ENCODE results near the gene DAZ2.
"Not testable (repeated sequence)": the region's sequence is repeated elsewhere in the genome, so short reads cannot be mapped to it uniquely, and the experiment has no call there.

The DAZ2 gene, protein sequence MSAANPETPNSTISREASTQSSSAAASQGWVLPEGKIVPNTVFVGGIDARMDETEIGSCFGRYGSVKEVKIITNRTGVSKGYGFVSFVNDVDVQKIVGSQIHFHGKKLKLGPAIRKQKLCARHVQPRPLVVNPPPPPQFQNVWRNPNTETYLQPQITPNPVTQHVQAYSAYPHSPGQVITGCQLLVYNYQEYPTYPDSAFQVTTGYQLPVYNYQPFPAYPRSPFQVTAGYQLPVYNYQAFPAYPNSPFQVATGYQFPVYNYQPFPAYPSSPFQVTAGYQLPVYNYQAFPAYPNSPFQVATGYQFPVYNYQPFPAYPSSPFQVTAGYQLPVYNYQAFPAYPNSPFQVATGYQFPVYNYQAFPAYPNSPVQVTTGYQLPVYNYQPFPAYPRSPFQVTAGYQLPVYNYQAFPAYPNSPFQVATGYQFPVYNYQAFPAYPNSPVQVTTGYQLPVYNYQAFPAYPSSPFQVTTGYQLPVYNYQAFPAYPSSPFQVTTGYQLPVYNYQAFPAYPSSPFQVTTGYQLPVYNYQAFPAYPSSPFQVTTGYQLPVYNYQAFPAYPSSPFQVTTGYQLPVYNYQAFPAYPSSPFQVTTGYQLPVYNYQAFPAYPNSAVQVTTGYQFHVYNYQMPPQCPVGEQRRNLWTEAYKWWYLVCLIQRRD

DNA sequence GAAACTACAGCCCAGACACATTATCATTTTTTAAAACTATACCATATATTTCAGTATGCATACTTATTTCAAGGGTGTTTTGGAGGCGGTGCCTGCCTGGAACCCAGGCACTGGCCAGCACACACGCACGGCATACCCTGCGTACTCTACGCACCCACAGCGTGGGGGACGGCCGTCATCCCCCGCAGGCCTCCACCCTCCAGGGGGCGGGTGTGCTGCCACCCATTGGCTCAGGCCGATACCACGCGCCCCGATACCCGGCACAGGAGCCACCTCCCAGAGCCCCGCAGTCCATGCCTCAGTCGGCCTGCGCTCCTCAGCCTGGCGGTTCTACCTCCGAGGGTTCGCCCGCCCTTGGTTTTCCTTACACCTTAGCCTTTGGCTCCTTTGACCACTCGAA, at the start of gene DAZ2:
DAZ2 (plus strand) TSS at position 301 of the 400 bp plus-strand sequence. CDS start 208 bp downstream, outside the sequence.
- not testable (repeated sequence) for ATAC-seq (replicated peaks); H3K27me3 Mint-ChIP-seq; DNase-seq; H3K4me3 Mint-ChIP-seq; H3K36me3 Mint-ChIP-seq; H3K4me1 Mint-ChIP-seq; H3K27ac Mint-ChIP-seq; H3K9me3 Mint-ChIP-seq

DNA sequence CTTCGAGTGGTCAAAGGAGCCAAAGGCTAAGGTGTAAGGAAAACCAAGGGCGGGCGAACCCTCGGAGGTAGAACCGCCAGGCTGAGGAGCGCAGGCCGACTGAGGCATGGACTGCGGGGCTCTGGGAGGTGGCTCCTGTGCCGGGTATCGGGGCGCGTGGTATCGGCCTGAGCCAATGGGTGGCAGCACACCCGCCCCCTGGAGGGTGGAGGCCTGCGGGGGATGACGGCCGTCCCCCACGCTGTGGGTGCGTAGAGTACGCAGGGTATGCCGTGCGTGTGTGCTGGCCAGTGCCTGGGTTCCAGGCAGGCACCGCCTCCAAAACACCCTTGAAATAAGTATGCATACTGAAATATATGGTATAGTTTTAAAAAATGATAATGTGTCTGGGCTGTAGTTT, 20.4 kb upstream of the DAZ2 start, which contains the start of gene DAZ1:
DAZ1 (minus strand) TSS at position 101 of the 400 bp plus-strand sequence. CDS start 208 bp downstream, outside the sequence.
- H3K27ac Mint-ChIP-seq; H3K4me1 Mint-ChIP-seq; DNase-seq; H3K4me3 Mint-ChIP-seq; H3K27me3 Mint-ChIP-seq; H3K9me3 Mint-ChIP-seq; ATAC-seq (replicated peaks); H3K36me3 Mint-ChIP-seq: not testable (repeated sequence)

DNA sequence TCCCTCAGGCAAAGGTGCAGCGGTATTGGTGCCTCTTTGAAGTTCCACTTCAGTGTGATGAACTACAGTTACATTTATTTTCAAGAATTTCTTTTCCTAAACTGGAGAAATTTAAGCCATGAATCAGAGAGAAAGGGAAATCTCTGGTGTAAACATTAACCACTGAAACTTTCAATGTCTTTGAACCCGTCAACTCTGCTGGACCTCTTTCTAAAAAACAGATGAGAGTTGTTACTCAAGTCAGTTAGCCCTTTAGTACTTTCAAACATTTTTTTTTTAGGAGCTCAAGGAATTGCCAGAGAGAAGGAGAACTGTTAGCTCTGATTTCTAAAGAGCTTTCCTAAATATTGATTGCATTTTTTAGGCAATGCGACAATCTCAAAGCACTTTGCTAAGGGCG, 11.9 kb upstream of the DAZ2 start:
- H3K4me3 Mint-ChIP-seq; H3K27me3 Mint-ChIP-seq; ATAC-seq (replicated peaks); H3K9me3 Mint-ChIP-seq; DNase-seq; H3K4me1 Mint-ChIP-seq; H3K36me3 Mint-ChIP-seq; H3K27ac Mint-ChIP-seq: not testable (repeated sequence)

DNA sequence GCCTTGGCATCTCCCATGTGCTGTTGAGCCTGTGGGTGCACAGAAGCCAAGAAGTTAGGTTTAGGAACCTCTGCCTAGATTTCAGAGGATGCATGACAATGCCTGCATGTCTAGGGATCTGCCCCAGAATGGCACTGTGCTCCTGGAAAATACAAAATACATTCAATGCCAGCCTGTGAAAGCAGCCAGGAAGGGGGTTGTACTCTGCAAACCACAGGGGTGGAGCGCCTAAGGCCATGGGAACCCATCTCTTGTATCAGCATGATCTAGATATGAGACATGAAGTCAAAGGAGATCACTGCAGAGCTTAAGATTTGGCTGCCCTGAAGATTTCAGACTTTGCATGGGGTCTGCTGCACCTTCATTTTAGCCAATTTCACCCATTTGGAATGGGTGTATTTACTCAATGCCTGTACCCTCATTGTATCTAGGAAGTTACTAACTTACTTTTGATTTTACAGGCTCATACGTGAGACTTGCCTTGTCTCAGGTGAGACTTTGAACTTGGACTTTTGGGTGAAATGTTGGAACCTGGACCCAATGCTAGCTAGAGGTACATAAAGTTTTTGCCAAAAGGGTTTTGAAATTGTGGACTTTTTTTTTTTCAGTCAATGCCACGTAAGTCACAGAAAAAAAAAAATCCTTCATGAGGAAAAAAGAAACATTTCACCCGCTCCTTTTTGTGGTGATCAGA, 9.4 kb upstream of the DAZ2 start:
- H3K36me3 Mint-ChIP-seq; H3K4me3 Mint-ChIP-seq; H3K4me1 Mint-ChIP-seq; DNase-seq; H3K9me3 Mint-ChIP-seq; H3K27me3 Mint-ChIP-seq; ATAC-seq (replicated peaks); H3K27ac Mint-ChIP-seq: not testable (repeated sequence)

DNA sequence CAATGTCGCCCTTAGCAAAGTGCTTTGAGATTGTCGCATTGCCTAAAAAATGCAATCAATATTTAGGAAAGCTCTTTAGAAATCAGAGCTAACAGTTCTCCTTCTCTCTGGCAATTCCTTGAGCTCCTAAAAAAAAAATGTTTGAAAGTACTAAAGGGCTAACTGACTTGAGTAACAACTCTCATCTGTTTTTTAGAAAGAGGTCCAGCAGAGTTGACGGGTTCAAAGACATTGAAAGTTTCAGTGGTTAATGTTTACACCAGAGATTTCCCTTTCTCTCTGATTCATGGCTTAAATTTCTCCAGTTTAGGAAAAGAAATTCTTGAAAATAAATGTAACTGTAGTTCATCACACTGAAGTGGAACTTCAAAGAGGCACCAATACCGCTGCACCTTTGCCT, 8.7 kb upstream of the DAZ2 start:
- H3K27me3 Mint-ChIP-seq; DNase-seq; H3K4me3 Mint-ChIP-seq; H3K36me3 Mint-ChIP-seq; H3K27ac Mint-ChIP-seq; ATAC-seq (replicated peaks); H3K4me1 Mint-ChIP-seq; H3K9me3 Mint-ChIP-seq: not testable (repeated sequence)
